Measurements from ENCODE around the gene ACAD10.
"Not testable (repeated sequence)": the region's sequence is repeated elsewhere in the genome, so short reads cannot be mapped to it uniquely, and the experiment has no call there.

The ACAD10 gene

DNA sequence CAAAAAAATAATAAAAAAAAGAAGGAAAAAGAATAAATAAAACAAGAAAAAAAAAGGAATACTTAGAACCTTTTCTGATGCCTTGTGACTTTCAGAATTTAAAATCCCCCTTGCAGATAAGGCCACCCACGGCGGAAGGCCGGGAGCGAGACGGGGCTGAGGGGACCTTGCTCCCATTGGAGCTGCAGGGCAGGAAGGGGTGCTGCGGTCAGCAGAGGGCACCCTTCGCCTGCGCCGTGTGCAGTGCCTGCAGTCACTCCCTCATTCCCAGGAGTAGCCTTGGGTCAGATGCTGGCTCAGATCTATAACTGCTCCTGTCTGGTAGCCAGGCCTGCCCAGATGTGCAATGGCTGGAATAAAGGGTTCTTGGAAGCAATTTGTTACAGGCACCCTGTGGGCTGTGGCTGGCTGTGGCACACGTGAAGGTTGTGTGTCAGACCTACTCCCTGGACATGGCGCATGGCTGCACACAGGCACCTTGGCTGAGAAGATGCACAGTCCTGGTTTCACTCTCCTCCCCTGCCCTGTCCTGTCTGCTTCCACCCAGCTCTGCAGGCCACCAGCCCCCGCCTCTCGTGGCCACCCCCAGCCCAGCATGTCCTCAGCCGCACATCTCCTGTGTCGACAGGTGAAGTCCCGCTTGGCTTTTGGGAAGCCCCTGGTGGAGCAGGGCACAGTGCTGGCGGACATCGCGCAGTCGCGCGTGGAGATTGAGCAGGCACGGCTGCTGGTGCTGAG is 67.5 kb downstream of the ACAD10 start:
- peak; percentile 92 for DNase-seq (ENCODE audit: low spot score)

DNA sequence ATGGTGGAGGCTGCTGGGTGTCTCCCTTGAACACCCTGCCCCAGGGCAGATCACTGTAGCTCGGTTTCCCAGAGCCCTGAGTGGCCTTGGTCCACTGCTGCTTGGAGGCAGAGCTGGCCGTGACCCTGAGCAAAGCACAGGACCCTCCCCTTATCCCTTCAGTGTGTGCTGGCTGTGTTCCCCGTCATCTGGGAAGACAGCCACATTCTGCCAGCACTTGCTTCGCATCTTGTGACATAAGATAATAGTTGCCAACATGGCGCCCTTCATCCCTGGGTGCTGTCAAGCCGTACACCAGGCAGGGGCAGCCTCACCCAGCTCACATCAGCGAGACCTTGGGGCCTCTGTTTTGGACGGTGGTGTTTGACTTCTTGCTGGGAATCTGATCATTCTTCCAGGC is 68.8 kb downstream of the ACAD10 start:
- DNase-seq (ENCODE audit: low spot score) = no peak

GRCh38 chr12:111756196-111756595 is 70.3 kb downstream of the ACAD10 start:
- no peak for DNase-seq (ENCODE audit: low spot score)

DNA sequence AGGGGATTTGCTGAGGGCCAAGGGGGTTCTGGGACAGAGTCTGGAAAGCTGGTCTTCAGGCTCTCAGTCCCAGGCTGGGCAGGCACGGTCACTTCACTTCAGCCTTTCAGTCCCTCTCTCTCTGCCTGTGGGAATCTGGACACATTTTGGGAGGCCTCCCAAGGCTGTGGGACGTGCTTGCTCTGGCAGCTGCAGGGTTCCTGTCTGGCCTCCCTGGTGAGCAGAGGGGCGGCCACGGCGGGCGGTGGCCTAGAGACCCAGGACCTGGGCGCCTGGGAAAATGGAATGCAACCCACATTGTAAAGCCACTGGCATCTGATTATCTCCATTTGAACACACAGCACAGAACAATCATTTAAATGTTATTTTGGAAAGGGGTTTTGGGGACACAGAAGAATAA is 70.8 kb downstream of the ACAD10 start:
- no peak for DNase-seq (ENCODE audit: low spot score)

DNA sequence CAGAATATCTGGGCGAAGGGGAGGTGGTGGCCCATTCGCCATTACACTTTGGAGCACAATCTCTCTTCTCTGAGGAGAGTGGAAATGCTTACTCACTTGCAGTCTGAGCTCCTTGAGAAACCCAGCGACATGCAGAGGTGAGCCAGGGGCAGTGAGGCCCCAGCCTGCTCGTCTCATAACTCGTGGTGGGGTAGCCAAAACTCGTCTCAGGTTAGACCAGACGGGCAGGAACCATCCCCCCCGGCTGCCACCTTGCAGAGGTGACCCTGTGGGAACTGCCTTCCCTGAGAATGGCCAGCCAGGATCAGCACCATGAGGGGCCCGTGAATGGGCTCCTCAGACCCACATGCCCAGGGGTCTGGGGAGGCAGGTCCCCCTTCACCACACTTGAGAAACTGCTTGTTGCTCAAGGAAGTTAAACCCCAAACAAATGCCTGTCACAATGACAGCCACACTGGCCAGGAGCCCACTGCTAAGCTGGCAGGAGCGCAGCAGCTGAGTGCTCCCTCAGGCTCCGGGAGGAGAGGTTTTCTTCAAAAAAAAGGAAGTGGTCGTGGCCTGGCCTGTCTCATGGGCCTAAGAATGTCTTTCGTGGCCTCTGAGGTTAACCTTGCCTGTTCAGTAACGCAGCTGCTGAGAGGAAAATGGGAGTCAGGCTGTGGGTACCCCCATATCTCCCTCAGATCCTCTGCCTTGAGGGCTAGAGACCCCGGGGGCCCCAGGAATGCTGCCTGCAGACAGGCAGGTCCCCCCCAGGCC is 71.7 kb downstream of the ACAD10 start:
- no peak for DNase-seq (ENCODE audit: low spot score)

GRCh38 chr12:111758120-111758561 is 72.3 kb downstream of the ACAD10 start:
- no peak for DNase-seq (ENCODE audit: low spot score)

- no peak for DNase-seq (ENCODE audit: low spot score)
These were observed 73.4 kb downstream of the ACAD10 start for GRCh38 chr12:111759271-111759670.

- no peak for DNase-seq (ENCODE audit: low spot score)
These were observed 74.1 kb downstream of the ACAD10 start for GRCh38 chr12:111759991-111760390.

GRCh38 chr12:111761099-111761498 is 75.2 kb downstream of the ACAD10 start:
- DNase-seq (ENCODE audit: low spot score) = no peak

- DNase-seq (ENCODE audit: low spot score) = no peak
These were observed 75.9 kb downstream of the ACAD10 start for GRCh38 chr12:111761706-111762105.

GRCh38 chr12:111763552-111763951 is 77.7 kb downstream of the ACAD10 start:
- not testable (repeated sequence) for DNase-seq (ENCODE audit: low spot score)

DNA sequence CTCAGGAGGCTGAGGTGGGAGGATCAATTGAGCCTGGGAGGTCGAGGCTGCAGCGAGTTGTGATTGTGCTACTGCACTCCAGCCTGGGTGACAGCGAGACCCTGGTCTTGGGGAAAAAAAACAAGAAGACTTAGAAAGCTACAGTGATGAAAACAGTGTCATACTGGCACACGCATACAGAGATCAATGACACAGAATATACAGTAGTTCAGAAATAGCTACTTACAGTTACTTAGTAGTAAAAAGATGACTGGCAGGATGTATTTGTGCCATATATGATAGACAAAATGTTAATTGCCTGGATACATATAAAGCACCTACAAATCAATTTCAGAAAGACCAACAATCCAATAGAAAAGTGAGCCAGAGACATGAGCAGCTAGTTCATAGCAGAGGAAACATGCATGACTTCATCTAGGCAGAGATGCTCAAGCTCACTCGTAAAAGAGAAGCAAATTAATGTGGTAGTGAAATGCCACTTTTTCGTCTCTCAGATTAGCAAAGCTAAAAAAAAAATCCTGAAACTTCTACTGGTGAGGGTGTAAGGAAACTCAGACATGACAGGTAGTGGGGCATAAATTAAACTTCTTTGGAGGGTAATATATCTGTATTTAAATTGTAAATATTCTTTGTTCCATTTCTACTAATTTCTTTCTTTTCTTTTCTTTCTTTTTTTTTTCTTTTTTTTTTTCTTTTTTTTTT is 78.4 kb downstream of the ACAD10 start:
- DNase-seq (ENCODE audit: low spot score) = no peak

DNA sequence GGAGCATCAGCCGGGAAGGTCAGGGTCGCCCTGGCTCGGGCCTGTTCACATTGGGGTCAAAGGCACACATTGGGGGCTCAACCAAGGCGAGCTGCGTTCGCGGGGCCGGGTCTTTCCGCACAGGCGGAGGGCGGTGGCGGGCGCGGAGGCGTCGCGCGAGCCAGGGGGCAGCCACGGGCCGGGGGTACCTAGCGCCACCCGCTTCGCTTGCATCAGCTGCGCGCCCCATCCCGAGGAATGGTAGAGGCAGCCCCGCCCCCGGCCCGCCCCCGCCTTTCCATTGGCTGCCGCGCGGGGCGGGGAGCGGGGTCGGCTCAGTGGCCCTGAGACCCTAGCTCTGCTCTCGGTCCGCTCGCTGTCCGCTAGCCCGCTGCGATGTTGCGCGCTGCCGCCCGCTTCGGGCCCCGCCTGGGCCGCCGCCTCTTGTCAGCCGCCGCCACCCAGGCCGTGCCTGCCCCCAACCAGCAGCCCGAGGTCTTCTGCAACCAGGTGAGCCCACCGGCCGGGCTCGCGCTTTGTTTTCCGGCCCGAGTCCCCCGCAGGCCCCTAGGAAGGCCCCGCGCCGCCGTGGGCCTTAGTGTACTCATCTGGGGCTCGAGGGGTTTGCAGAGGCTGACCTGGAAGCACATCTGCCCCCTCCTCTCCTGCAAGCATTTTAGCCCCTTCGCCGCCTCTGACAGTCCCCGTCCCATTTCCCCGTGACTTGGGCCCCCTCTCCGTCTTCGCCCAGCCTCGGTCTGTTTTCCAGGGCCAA is 80.9 kb downstream of the ACAD10 start, which contains the start of gene ALDH2:
ALDH2 (plus strand) TSS at position 326 of the 754 bp plus-strand sequence; CDS start at position 376, 50 bp downstream.
- peak; percentile 99 for DNase-seq (ENCODE audit: low spot score)

GRCh38 chr12:111767362-111768158 is 81.7 kb downstream of the ACAD10 start:
- DNase-seq (ENCODE audit: low spot score) = peak; percentile 42

DNA sequence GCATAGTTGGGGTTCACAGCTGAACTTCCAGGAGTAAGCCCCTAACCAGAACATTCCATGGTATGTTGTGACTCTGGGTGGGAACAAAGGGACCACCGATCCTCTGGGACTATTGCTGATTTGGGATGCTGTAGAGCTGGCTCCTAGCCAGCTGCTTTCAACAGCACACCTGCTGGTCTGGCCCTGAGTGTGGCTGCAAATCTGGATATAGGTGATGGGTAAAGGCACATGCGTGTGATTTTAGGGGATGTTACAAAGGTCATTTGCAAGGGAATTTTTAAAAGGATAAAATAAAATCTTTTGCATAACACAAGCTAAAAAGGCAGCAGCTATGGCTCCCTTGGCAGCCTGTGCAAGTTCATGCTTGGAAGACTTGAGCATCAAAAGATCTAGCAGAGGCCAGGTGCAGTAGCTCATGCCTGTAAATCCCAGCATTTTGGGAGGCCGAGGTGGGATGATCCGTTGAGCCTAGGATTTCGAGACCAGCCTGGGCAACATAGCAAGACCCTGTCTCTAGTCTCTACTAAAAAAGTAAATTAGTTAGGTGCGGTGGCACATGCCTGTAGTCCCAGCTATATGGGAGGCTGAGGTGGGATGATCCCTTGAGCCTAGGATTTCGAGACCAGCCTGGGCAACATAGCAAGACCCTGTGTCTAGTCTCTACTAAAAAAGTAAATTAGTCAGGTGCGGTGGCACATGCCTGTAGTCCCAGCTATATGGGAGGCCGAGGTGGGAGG is 82.5 kb downstream of the ACAD10 start:
- no peak for DNase-seq (ENCODE audit: low spot score)

DNA sequence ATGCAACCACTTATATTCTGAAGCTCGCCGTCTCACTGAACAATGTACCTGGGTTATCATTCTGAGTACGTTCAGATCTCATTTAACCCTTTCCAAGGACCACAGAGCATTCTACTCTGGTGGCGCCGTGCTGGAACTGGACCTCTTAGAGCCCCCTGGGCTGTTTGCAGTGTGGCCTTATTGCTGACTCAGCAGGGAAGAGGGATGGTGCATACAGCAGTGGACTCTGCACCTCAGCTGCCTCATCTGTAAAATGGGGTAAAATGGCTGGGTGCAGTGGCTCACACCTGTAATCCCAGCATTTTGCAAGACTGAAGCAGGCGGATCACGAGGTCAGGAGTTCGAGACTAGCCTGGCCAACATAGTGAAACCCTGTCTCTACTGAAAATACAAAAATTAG is 83.7 kb downstream of the ACAD10 start:
- no peak for DNase-seq (ENCODE audit: low spot score)

GRCh38 chr12:111773801-111774551 is 88.1 kb downstream of the ACAD10 start:
- DNase-seq (ENCODE audit: low spot score) = peak; percentile 5

- no peak for DNase-seq (ENCODE audit: low spot score)
These were observed 89.6 kb downstream of the ACAD10 start for GRCh38 chr12:111775205-111776193.

Data from iPS-NIHi11 (cell line).